Stimulated activated naive CD4-positive, alpha-beta T cell (primary cell): ENCODE measurements around the gene SPSB3.

Source experiments
- DNase-seq, 6 experiments: peaks; one replicate each; lab custom pipeline; 2025; lab: John Stamatoyannopoulos, UW

The SPSB3 gene

DNA sequence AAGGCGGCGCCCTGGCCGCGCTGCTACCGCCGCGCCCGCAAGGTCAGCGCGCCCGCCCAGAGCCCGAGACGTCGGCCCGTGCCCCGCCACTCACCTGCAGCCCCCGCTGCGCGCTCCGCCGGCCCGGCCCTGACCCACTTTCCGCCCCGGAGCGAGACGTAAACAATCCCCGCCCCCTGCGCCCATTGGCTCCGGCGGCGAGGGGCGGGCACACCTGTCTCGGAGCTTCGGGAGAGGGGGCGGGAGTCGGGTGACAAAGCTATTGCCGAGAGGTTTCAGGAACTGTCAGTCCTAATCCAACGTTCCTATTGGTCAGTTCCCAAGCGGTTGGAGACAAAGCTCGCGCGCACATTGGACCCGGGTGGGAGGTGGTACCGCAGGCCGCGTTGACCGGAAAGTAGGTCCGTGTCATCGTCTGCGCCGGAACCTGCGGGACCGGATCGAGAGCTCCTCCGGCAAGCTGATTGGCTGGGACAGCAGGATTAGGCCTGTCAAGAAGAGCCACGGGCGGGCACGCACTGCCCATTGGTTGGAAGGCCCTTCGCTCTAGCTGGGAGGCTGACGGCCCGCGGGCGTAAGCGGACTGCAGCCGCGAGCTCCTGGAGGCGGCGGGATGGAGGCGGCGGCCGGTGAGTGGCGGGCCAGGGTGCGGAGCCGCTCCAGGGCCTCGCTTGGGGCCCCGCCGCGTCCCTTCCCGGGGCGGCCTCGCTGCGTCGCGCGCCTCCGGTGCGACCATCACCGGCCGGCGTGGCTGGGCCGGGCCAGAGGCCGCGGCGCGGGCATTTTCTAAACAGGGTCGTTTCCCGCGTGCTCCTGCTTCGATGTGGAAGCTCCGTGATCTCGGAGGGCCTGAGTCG, at the start of gene SPSB3, which contains the start of gene NUBP2:
Gene SPSB3 (minus strand): TSS at position 164 of the 857 bp plus-strand sequence. CDS start 1,088 bp downstream, outside the sequence.
Gene NUBP2 (plus strand): TSS at position 553 of the 857 bp plus-strand sequence. CDS start 61 bp downstream, at position 614.
- DNase-seq, result peak; percentile 94 to 99 (median 97)

DNA sequence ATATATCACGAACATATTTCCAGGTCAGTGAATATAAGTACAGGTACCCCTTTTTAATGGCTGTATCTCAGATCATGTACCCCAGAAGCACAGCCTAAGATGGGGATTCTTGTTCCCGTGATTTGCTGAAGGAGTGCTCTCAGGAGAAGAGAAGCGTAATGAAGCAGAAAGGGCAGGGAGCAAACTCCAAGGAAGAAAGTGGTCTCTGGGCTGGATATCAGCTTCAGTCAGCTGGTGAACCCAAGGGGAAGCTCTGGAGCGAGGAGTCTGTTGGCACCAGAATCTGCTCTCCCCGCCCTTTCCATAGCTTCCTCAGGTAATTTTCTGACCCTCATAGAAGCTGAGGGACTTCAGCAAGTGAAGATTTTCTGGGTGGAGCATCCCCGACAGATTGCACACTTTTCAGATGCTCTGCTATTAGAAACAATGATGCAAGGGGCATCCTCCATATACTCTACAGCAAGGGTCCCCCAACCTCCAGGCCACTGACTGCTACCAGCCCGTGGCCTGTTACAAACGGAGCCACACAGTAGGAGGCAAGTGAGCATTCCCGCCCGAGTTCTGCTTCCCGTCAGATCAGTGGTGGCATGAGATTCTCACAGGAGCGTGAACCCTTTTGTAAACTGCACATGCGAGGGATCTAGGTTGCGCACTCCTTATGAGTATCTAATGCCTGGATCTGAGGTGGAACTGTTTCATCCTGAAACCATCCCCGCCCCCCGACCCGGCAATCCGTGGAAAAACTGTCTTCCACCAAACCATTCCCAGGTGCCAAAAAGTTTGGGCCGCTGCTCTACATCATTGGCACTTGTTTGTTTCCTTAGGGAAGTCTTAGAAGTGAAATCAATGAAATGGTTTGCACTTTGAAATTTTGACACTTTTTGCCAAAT, 49.1 kb upstream of the SPSB3 start:
- DNase-seq, result no peak

DNA sequence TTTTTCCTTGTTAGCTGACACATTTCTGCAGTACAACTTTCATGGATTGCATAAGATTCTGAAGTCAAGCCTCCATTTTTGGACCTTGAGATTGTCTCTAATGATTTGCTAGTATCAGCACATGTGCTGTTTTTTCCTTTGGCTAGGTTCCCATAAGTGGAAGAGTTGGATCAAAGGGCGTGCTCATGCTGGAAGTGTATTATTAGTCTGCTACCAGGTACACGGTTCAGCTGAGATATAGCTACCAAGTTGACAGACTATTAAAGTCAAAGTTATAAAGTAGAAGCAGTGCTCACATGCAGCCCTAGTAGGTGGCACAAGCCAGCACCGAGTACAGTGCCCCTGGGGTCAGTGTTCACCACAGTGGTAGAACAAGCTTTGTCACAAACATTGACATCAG, 47.8 kb upstream of the SPSB3 start:
- DNase-seq, result no peak

DNA sequence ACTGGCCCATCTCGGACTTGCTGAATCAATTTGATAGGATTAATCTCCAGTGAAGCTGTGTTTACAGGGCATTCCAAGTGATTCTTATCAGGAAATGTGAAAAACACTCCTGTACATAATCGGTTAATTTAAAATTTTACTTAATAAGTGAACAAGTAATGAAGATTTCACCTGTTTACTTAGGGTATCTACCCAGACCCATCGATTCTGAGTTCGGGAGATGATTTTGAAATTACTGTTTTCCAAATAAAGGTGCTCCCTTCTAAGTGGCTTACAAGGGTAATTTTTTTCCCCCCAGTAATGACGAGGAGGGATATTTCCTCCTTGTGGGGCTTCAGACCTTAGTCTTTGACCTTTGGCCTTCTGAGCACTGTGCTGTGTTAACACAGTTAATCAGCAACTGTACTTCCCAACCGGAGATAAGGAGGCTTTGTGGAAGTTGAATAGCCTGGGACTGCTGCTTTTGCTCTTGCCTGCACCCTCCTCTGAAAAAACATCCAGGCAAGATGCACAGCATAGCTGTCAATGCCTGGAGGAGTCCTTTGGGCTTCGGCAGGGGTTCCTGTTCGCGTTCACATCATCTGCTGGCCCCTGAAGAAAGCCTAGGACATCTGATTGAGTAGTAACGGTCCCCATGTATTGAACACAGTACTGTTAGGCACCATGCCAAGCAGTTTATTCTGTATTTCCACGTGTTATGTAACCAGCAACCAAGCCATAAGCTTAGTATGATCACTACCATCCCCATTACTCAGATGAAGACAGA, 46.5 kb upstream of the SPSB3 start:
- no peak for DNase-seq

DNA sequence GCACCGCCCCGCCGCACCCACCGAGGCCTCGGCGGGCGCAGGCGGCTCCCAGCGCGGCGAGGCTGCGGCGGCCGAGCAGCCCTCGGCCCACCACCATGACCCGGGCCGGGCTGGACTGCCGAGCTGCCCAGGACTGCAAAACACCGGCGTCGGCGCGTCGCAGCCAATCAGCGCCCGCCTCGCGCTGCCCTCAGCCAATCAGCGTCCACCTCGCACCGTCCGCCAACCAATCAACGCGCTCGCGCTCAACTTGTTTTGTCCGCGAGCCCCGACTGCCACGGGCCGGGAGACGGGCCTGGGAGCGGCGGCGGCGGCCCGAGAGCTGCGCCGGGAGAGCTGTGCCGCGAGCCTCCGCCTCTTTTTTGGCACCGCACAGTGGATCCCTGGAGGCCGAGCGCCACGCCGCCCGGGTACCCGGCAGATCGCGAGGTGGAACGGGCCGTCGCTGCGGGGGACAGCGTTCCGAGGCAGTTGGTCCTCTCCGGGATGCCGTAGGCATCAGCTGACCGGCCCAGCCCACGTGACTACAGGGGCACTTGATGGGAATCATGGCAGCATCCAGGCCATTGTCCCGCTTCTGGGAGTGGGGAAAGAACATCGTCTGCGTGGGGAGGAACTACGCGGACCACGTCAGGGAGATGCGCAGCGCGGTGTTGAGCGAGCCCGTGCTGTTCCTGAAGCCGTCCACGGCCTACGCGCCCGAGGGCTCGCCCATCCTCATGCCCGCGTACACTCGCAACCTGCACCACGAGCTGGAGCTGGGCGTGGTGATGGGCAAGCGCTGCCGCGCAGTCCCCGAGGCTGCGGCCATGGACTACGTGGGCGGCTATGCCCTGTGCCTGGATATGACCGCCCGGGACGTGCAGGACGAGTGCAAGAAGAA, 44.6 kb upstream of the SPSB3 start, which contains the start of the genes FAHD1 and HAGH:
Gene FAHD1 (plus strand): TSS at position 516 of the 883 bp plus-strand sequence. CDS start 33 bp downstream, at position 549.
Gene HAGH (minus strand): TSS at position 135 of the 883 bp plus-strand sequence. CDS start 38 bp downstream, at position 97.
- DNase-seq, result peak; percentile 82 to 92 (median 90)

DNA sequence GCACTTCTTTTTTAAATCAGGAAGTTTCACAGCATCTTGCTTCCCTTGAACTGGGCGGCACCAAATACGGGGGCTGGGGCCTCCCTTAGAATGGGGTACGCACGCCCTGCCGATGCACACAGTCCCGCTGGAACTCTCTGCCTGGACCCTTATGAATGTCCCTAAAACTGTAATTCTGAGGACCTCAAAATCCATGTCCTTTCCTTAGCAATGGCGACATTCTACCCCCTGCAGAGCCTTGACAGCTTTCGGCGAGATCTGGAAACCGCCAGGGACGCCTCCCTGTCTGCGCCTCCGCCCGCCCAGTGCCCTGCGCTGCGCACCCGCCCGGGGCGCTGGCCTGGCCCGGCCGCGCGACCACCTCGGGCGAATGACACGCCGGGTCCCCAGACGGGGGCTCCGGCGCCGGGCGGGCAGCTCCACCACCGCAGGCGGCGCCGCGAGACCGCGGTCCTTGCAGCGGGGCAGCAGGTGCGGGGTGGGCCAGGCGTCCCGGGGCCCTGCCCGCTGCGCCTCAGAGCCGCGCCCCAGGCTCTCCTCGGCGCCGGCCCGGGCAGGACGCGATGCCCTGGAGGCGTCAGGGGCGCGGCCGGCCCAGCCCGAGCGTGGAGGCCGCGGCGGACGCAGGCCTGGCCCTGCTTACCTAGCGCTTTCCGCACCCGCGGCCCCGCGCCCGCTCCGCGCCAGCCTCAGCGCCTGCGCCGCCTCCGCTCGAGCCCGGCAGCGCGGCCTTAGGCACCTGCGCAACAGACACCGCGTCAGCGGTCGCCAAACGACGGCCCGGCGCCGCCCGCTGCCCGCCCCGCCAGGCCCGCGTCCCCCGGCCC, 43.7 kb upstream of the SPSB3 start:
- peak; percentile 68 to 91 (median 81) for DNase-seq

DNA sequence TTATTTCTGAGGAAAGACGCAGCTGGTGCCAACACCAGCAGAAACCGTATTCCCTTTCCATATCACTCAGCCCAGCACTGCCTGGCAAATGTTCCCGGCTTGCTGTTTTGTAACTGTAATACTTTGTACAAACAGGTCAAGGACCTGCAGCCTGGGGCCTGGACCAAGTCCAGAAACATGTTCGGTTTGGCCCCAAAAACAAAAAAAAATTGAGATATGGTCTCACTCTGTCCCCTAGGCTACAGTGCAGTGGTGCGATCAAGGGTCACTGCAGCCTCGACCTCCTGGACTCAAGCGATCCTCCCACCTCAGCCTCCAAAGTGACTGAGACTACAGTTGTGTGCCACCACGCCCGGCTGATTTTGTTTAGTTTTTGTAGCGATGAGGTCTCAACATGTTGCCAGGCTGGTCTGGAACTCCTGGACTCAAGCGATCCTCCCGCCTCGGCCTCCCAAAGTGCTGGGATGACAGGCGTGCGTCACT, 43.1 kb upstream of the SPSB3 start:
- DNase-seq, result no peak

DNA sequence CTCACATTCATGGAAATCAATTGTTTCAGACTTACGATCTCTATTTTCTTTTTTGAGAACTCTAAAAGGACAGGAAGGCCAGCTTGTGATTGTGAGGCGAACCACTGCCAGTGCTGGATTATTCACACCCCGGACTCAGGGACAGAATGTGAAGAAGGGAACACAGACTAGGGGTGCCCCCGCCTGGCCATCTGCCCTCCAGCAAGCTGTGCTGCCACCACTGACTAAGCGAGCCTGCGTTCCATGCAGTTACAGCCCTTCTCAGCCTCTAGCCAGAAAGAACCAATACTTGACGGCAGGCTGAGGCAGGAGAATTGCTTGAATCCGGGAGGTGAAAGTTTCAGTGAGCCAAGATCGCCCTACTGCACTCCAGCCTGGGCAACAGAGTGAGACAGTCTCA, 41.5 kb upstream of the SPSB3 start:
- no peak for DNase-seq

DNA sequence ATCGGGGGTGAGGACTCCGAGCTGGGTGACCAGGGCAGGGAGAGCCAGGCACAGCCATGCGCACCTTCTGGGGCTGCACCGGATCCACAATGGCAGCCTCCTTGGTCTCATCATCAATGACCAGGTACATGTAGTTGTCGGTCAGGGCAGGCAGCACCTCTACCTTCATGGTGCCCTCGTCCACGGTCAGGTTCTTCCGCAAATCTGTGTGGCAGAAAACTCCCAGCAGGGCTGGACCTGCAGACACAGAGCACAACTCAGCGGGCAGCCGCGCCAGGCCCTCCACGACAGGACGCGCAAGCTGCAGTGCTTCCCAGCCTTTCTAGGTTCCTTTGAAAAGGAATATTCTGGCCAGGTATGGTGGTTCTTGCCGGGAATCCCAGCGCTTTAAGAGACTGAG, 40.4 kb upstream of the SPSB3 start:
- no peak for DNase-seq

DNA sequence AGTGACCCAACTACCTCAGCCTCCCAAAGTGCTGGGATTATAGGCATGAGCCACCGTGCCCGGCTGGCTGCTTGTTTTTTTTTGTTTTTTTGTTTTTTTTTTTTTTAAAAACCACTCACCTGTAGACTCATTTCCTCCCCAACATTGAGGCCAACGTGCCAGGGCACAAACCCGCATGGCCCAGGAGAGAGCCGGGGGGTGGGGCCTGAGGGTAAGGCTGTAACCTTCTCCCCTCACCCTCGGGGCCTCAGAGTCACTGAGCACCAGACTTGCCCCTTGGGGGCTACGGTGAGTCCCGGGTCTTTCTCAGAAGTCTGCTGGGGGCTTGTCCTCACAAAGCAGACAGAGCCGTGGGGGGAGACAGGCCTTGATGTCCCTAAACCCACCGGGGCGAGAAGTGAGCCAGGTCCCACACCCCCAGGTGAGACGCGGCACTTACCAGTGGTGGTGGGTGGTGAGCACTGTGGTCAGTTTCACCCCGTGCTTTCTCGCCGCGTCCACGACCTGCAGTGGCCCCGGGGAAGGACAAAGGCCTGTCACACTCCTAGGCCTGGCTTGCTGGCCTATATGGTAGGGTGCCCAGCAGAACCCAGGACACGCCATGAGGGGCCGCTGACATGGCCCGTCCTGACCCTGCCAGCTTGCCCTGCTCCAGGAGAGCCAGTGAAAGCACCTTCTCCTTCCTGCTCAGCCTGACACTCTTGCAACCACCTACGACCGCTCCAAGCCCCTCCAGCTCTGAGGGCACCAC, 39.7 kb upstream of the SPSB3 start:
- no peak for DNase-seq

DNA sequence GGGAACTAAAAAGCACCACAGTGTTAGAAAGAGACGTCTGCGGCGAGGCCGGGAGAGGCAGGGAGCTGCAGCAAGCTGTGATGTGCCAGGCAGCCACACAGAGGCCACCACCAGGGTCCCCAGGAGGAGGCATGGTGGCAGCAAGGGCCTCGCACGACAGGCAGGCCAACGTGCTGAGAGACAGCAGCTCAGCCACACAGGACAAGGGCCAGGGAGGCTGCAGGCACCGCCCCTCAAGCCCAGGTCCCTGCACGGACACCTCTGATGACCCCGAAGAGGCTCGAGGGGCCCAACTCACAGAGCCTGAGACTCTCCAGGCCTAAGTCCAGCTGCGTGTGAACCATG, 38.5 kb upstream of the SPSB3 start:
- DNase-seq, result no peak

DNA sequence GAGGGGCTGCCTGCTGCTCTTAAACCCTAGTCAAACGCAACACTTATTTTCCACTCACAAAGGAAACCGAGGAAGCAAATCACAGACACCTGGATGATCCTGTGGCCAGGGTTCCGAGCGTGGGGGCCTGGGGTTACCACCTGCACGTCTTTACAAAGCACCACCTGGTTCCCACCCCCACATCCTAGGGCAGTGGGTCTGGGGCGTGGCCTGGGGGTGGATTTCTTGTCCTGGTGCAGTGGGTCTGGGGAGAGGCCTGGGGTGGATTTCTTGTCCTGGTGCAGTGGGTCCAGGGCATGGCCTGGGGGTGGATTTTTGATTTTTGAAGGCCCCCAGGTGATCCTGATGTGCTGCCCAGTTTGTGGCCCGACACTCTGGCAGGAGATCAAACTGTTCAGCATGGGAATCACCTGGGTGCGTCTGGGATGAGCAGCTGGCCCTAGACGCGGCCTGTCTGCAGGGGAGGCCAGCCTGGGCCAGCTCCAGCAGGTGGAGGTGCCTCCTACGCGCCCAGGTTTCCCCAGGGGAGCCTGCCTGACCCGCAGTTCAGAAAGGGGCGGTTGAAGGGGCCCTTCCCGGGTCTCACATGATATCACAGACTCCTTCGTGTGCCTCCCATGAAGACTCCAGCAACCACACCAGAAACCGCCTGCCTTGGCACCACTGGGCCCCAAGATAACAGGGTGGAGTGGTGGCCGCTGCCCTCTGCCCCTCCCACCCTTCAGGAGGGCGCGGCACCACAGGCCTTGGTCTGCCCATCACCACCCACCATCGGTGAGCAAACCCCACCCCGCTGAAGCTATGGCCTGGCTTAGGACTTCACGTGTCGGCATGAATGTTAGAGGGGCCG, 38.0 kb upstream of the SPSB3 start:
- no peak for DNase-seq

DNA sequence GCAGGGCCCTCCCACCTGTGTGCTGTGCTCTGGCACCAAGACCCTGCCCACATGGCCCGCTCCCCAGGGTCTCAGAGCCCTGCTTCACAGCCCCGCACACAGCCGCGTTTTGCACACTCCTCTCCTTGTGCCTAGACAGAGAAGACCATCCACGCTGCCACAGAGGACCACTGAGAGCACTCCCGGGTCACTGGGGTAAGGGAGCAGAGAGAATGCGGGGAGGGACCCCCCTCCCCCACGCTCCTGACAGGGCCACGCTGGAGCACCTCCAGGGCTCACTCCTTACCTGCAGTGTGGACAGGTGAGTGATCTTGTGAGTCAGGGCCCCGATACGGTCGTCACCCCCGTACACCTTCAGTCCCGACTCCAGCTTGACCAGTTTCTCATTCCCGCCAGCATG, 37.2 kb upstream of the SPSB3 start:
- no peak for DNase-seq

DNA sequence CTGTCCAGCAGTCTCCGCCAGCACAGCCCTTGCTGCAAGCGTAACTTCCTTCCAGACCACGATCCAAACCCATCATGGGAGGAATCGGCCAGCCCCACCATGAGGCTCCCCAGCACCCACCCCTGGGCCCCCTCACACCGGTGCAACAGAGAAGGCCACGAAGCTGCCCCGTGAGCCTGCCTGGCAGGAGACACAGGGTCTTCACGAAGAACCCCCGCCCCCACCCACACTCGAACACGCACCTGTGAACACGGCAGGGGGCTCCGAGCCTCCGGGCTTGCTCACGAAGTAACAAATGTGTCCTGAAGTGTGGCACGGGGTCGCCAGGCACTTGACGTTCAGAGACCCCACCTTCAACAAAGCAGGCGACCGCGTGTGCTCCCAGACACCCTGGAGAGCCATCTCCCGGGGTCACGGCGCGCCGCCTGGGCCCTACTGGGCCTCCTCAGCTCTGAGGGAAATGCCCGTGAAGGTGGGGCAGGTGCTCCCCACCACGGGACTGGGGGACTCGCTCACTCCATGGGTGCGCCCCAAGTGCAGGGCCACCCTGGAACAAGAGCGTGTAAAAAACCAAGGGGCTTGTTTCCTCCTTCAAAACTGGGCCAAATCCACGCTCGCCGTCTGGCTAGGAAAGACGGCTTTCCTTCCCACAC, 36.6 kb upstream of the SPSB3 start:
- no peak for DNase-seq

DNA sequence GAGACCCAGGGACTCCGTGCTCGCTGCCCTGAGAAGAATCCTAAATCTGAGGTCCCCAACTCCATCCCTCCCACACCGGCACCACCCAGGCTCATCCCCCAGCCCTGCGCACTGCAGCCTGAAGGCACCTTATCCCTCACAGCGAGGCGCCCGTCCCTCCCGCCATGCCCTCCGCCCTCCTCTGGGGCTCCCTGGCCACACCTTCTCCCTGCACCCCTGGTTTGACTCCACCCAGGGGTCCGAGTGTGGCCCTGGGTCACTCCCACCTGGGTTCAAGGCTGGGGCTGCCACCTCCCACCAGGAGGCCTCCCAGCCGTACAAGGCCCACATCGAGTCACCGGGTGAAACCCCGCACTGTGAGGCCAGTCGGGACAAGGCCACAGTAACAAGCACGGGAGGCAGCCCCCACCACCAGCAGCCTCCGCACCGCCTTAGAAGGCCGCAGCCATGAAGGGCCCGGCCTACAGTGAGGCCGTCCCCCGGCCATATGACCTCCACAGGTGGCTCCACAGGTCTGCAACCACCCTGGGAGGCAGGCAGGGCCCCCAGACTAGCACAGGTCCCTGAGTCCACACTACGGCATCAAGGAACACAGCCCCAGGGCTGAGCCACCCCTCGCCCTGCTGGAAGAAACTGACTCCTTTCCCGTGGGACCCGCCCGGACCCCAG, 36.0 kb upstream of the SPSB3 start:
- no peak for DNase-seq

DNA sequence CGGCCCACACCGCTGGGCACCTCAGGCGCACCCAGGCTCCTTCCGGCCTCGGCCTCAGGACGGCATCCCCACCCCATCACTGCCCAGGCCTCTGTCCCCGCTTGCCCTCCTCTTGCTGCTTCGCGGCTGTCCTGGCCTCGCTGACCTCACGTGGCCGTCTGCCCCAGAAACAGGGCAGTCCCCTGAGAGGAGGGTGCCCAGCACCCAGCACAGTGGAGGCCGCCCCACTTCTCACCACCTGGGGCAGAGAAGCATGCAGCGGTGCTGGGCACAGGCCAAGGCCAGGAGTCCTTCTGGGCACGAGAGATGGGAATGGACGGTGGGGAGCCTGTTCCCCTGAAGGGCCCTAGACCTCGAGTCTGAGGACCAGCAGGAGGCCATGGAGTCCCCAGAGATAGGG, 35.3 kb upstream of the SPSB3 start:
- DNase-seq, result no peak

DNA sequence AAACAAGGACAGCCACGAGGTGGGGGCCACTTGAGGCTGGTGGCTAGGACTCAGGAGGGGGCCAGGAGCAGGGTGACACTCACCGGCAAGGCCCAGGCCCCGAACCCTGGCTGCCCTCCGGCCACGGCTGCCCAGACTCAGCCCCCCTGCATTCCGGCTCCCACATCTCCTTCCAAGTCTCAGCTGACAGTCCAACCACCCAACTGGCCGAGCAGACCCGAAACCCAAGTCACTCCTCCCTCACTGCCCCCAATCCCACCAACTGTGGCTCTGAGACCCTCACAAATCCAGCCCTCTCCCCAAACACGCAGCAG, 34.9 kb upstream of the SPSB3 start:
- DNase-seq, result no peak
